ENCODE data around the gene TCF4.

DNA sequence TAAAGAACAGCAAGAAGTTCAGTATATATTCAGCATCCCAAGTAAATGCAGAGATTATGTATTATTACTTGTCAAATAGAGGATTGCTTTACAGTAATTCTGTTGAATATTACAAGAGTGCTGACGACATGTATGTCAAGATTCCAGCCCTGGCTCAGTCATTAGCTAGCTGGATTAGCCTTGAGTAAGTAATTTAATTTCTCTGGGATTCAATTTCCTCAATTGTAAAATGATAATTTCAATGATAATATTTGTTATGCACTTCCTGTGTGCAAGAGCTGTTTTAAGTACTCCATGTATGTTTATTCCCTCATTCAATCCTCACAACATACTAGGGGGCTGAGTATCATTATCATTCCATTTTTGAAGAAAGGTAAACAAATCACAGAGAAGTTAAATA lies 44.0 kb downstream of the TCF4 start:
- TF ChIP-seq CTCF (conservative IDR thresholded peaks at IDR 0.05; ENCODE audit: low read depth, low read length) (no peak), EZH2 (IDR thresholded peaks at IDR 0.05; ENCODE audit: borderline replicate concordance, low read depth, low read length, poor library complexity, severe bottlenecking) (no peak)

Measured in A673 (cell line).